ENCODE results near the gene TTLL10.
"Not testable (repeated sequence)": the region's sequence is repeated elsewhere in the genome, so short reads cannot be mapped to it uniquely, and the experiment has no call there.

Gene TTLL10

GRCh38 chr1:1185101-1185765 lies 11.6 kb downstream of the TTLL10 start:
- DNase-seq (ENCODE audit: low read depth) = no peak
- no peak overlapping the region for H3K4me3 ChIP-seq (ENCODE audit: low read depth, low read length)
- no peak for TF ChIP-seq POLR2A (IDR thresholded peaks at IDR 0.05; ENCODE audit: extremely low read depth, insufficient read length)
- TF ChIP-seq CTCF (IDR thresholded peaks at IDR 0.05; ENCODE audit: low read depth, low read length) = no peak
- TF ChIP-seq MAX (IDR thresholded peaks at IDR 0.05; ENCODE audit: low read depth, low read length) = no peak
- no peak for TF ChIP-seq MYC (IDR thresholded peaks at IDR 0.05; ENCODE audit: low read depth, low read length)

GRCh38 chr1:1187938-1188337 lies 14.3 kb downstream of the TTLL10 start:
- DNase-seq (ENCODE audit: low read depth) = no peak
- TF ChIP-seq POLR2A (IDR thresholded peaks at IDR 0.05; ENCODE audit: extremely low read depth, insufficient read length) (no peak), MAX (IDR thresholded peaks at IDR 0.05; ENCODE audit: low read depth, low read length) (no peak), CTCF (IDR thresholded peaks at IDR 0.05; ENCODE audit: low read depth, low read length) (no peak), MYC (IDR thresholded peaks at IDR 0.05; ENCODE audit: low read depth, low read length) (no peak)
- H3K4me3 ChIP-seq (ENCODE audit: low read depth, low read length) = no peak overlapping the region

GRCh38 chr1:1189111-1189510 lies 15.4 kb downstream of the TTLL10 start:
- peak; percentile 61 for DNase-seq (ENCODE audit: low read depth)
- no peak overlapping the region for H3K4me3 ChIP-seq (ENCODE audit: low read depth, low read length)
- no peak for TF ChIP-seq MAX (IDR thresholded peaks at IDR 0.05; ENCODE audit: low read depth, low read length)
- no peak for TF ChIP-seq POLR2A (IDR thresholded peaks at IDR 0.05; ENCODE audit: extremely low read depth, insufficient read length)
- TF ChIP-seq CTCF (IDR thresholded peaks at IDR 0.05; ENCODE audit: low read depth, low read length) = no peak
- TF ChIP-seq MYC (IDR thresholded peaks at IDR 0.05; ENCODE audit: low read depth, low read length) = no peak

- no peak for DNase-seq (ENCODE audit: low read depth)
- no peak overlapping the region for H3K4me3 ChIP-seq (ENCODE audit: low read depth, low read length)
- TF ChIP-seq CTCF (IDR thresholded peaks at IDR 0.05; ENCODE audit: low read depth, low read length) = no peak
- no peak for TF ChIP-seq MYC (IDR thresholded peaks at IDR 0.05; ENCODE audit: low read depth, low read length)
- no peak for TF ChIP-seq POLR2A (IDR thresholded peaks at IDR 0.05; ENCODE audit: extremely low read depth, insufficient read length)
- TF ChIP-seq MAX (IDR thresholded peaks at IDR 0.05; ENCODE audit: low read depth, low read length) = no peak
Measured at GRCh38 chr1:1191734-1192133, 18.1 kb downstream of the TTLL10 start.

- H3K4me3 ChIP-seq (ENCODE audit: low read depth, low read length) = no peak overlapping the region
- TF ChIP-seq CTCF (IDR thresholded peaks at IDR 0.05; ENCODE audit: low read depth, low read length) (no peak), MYC (IDR thresholded peaks at IDR 0.05; ENCODE audit: low read depth, low read length) (no peak), POLR2A (IDR thresholded peaks at IDR 0.05; ENCODE audit: extremely low read depth, insufficient read length) (no peak)
- DNase-seq (ENCODE audit: low read depth) = no peak
Measured at GRCh38 chr1:1194723-1195122, 21.0 kb downstream of the TTLL10 start.

- DNase-seq (ENCODE audit: low read depth); H3K4me3 ChIP-seq (ENCODE audit: low read depth, low read length): not testable (repeated sequence)
Measured at GRCh38 chr1:1195726-1196125, 22.0 kb downstream of the TTLL10 start.
